Transverse colon (tissue), 4 donors: ENCODE results near the gene IFT122.

ENCODE experiments used
- EP300 ChIP-seq: sonication (generic); formaldehyde crosslinking; IDR thresholded peaks from one replicate; pipeline ENCODE4 v1.6.1; 2017; ENCODE audit warnings: antibody characterized with exemption, low read depth
- POLR2AphosphoS5 ChIP-seq, 3 donors: sonication (generic); formaldehyde crosslinking; IDR thresholded peaks; one replicate each; pipeline ENCODE4 v1.6.1; 2016; ENCODE audit warnings: antibody characterized with exemption in 3 of 3
- TF ChIP-seq, protein P1 (sequence below), 5 experiments: fragments of 200-600 bp in 3 of 5; fragments of 450-650 bp in 2 of 5; sonication (generic) in 3 of 5; IDR thresholded peaks; 1 replicate in 2 of 5; 2 replicates in 3 of 5; pipeline ENCODE4 v1.5.1; 2016 to 2017; ENCODE audit warnings: antibody characterized with exemption in 5 of 5, inconsistent platforms in 3 of 5, mild to moderate bottlenecking in 2 of 5, moderate library complexity in 1 of 5

DNA sequence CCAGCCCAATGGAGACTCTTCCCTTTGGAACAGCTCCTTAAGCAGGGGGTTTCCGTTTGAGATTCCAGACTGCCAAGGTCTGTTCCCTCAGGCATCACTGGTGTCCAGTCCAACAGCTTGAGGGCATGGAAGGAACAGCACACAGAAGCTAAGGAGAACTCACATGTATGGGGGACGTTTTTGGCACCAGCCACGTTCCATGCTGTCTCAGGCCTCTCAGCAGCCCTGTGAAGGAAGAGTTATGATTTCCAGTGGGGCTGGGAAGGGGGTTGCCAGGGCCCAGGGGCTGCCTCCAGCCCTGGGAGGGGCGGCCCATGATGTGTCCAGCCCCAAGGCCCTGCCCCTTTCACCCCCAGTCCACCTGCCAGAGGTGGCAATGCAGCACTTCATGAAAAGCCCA, 80.9 kb downstream of the IFT122 start:
- TF ChIP-seq, protein P1, sequence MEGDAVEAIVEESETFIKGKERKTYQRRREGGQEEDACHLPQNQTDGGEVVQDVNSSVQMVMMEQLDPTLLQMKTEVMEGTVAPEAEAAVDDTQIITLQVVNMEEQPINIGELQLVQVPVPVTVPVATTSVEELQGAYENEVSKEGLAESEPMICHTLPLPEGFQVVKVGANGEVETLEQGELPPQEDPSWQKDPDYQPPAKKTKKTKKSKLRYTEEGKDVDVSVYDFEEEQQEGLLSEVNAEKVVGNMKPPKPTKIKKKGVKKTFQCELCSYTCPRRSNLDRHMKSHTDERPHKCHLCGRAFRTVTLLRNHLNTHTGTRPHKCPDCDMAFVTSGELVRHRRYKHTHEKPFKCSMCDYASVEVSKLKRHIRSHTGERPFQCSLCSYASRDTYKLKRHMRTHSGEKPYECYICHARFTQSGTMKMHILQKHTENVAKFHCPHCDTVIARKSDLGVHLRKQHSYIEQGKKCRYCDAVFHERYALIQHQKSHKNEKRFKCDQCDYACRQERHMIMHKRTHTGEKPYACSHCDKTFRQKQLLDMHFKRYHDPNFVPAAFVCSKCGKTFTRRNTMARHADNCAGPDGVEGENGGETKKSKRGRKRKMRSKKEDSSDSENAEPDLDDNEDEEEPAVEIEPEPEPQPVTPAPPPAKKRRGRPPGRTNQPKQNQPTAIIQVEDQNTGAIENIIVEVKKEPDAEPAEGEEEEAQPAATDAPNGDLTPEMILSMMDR (IDR thresholded peaks at IDR 0.05) = no peak
- no peak for TF ChIP-seq EP300
- no peak for TF ChIP-seq POLR2AphosphoS5 (IDR thresholded peaks at IDR 0.05)
